Measurements from ENCODE around the gene NTN1. TPM values are rescaled to one million over a fixed set of nuclear protein-coding genes. Genes with fewer than 3 reads are reported as not detected.

NTN1 gene
- total RNA-seq, 1 donor from 2014 or later = 29.6 TPM

DNA sequence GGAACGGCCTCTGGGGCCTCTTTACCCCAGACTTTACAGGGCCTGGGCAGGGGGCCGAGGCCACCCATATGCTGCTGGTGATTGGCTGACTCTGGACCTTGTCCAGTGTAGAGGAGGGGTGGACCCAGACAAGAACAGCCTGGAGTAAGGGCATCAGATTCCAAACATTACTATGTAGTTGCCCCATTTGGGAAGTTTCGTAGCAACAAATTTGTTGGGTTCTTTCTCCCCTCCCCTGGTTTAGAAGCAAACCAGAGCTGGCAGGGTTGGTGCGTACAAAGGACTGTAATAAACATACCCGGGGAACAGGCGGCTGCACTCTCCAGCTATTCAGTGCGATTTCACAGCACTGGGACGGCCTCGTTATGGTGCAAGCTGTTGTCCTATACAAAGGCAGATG is 145.5 kb downstream of the NTN1 start:
- peaks cover 6 to 18% of the 10 kb centered on the region in 2 donors for H3K4me1 ChIP-seq
- no peak for DNase-seq (ENCODE audit: low spot score in 2 of 2)
- H3K27ac ChIP-seq = no peak overlapping the region
- intact Hi-C loops (cut with DNase I) = no loop called here
- H3K9me3 ChIP-seq = no peaks in the 10 kb centered on the region
- no peak overlapping the region for H3K4me3 ChIP-seq
- no peaks in the 10 kb centered on the region for H3K36me3 ChIP-seq
- H3K27me3 ChIP-seq = no peaks in the 10 kb centered on the region
- TF ChIP-seq, protein P1, sequence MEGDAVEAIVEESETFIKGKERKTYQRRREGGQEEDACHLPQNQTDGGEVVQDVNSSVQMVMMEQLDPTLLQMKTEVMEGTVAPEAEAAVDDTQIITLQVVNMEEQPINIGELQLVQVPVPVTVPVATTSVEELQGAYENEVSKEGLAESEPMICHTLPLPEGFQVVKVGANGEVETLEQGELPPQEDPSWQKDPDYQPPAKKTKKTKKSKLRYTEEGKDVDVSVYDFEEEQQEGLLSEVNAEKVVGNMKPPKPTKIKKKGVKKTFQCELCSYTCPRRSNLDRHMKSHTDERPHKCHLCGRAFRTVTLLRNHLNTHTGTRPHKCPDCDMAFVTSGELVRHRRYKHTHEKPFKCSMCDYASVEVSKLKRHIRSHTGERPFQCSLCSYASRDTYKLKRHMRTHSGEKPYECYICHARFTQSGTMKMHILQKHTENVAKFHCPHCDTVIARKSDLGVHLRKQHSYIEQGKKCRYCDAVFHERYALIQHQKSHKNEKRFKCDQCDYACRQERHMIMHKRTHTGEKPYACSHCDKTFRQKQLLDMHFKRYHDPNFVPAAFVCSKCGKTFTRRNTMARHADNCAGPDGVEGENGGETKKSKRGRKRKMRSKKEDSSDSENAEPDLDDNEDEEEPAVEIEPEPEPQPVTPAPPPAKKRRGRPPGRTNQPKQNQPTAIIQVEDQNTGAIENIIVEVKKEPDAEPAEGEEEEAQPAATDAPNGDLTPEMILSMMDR (IDR thresholded peaks at IDR 0.05) = no peak

DNA sequence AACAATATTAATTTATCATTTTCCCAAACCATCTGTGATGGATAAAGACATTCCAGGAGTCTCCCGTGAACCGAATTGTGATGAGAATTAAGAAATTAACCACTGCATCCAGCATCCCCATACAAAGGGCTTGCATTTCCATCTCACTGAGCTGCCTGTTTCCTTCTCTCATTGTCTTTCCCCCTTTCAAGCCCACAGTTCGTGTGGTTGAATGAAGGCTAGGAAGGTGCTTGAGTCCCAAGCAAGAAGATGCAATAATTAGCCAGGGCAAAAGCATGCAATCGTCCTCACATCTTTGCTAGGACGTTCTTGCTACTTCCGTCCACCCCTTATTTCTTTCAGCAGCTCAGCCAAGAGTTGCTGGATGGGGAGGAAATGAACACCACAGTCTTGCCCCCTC is 146.1 kb downstream of the NTN1 start:
- Histone ChIP-seq H3K36me3 (no peaks in the 10 kb centered on the region), H3K27ac (no peak overlapping the region), H3K9me3 (no peaks in the 10 kb centered on the region), H3K4me3 (no peak overlapping the region), H3K4me1 (peaks cover 3 to 14% of the 10 kb centered on the region in 2 donors), H3K27me3 (no peaks in the 10 kb centered on the region)
- intact Hi-C loops (cut with DNase I) = no loop called here
- no peak for DNase-seq (ENCODE audit: low spot score in 2 of 2)
- TF ChIP-seq, protein P1 (IDR thresholded peaks at IDR 0.05) = no peak

- Histone ChIP-seq H3K9me3 (no peaks in the 10 kb centered on the region), H3K36me3 (no peaks in the 10 kb centered on the region), H3K27ac (no peak overlapping the region), H3K4me1 (peaks cover 0 to 8% of the 10 kb centered on the region in 2 donors), H3K27me3 (no peaks in the 10 kb centered on the region), H3K4me3 (no peak overlapping the region)
- TF ChIP-seq, protein P1 (IDR thresholded peaks at IDR 0.05) = no peak
- no peak for DNase-seq (ENCODE audit: low spot score in 2 of 2)
- intact Hi-C loops (cut with DNase I) = no loop called here
These were observed 147.8 kb downstream of the NTN1 start for GRCh38 chr17:9169116-9169515.

DNA sequence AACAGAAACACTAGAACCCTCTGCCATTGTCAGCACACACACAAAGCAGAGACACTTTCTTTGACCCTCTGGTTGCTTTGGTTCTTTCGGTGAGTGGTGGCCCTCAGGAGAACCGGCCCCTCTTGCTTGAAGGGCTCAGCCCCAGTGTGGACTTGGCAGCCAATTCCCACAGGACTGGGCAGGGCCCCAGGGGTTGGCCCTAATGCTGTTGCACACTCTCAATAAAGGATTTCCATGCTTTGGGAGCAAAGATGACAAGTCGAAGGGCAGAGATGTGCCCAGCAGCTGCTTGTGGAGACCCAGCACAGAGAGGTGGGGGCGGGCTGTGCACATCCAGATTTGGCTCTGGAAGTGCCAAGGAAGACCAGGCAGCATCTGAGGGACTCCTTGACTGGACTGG is 149.0 kb downstream of the NTN1 start:
- intact Hi-C loops (cut with DNase I) = loop anchor here (10.0 kb wide), 1 partner anchor 354 kb away; no protein-coding TSS in a partner anchor
- H3K27ac ChIP-seq = no peak overlapping the region
- no peak for DNase-seq (ENCODE audit: low spot score in 2 of 2)

DNA sequence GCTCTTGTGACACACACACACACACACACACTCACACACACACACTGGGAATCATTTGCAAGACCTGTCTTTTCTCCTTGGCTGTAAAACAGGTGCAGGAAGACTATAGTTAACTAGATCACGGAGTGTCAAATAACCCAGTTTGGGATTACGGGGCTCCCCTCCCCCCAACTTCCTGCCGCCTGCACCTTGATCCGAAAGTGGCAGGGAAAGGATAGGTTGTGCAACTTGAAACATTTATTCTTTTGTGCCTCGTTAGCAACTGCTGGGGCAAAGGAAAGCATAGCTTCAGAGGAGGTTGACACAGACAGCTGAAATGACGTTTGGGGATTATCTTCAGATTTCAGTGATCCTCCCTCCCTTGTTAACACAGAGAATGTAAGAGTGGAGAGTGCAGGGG is 149.5 kb downstream of the NTN1 start:
- Histone ChIP-seq H3K27me3 (no peaks in the 10 kb centered on the region), H3K27ac (no peak overlapping the region), H3K4me3 (no peak overlapping the region), H3K9me3 (peaks cover 0 to 2% of the 10 kb centered on the region in 2 donors), H3K4me1 (peaks cover 0 to 10% of the 10 kb centered on the region in 2 donors), H3K36me3 (no peaks in the 10 kb centered on the region)
- intact Hi-C loops (cut with DNase I) = loop anchor here (10.0 kb wide), 1 partner anchor 354 kb away; no protein-coding TSS in a partner anchor
- DNase-seq (ENCODE audit: low spot score in 2 of 2) = no peak
- TF ChIP-seq, protein P1 (IDR thresholded peaks at IDR 0.05) = no peak

More for the DNA sequence above, 149.0 kb downstream of the NTN1 start:
- Histone ChIP-seq H3K27me3 (no peaks in the 10 kb centered on the region), H3K4me1 (peaks cover 0 to 10% of the 10 kb centered on the region in 2 donors), H3K4me3 (no peak overlapping the region), H3K36me3 (no peaks in the 10 kb centered on the region), H3K9me3 (peaks cover 0 to 2% of the 10 kb centered on the region in 2 donors)
- TF ChIP-seq, protein P1 (IDR thresholded peaks at IDR 0.05) = no peak

Data from ascending aorta (tissue), 2 donors.